HG02763 (cell line): ENCODE data around the gene PTPRD.
"Not testable (repeated sequence)": the region's sequence is repeated elsewhere in the genome, so short reads cannot be mapped to it uniquely, and the experiment has no call there.

ENCODE experiments used
- ATAC-seq: cut with Tn5 transposase; IDR thresholded peaks from one replicate; pipeline ENCODE4 v1.9.1; 2021; ENCODE audit warnings: mild to moderate bottlenecking, moderate library complexity; ENCODE audit not compliant: unreplicated experiment

The PTPRD gene

GRCh38 chr9:9392755-9393154 is 1220.0 kb downstream of the PTPRD start:
- no peak for ATAC-seq

GRCh38 chr9:9389904-9390303 is 1222.9 kb downstream of the PTPRD start:
- ATAC-seq: no peak

- no peak for ATAC-seq
Measured at GRCh38 chr9:9387511-9388115, 1225.2 kb downstream of the PTPRD start.

GRCh38 chr9:9362332-9362731 is 1250.5 kb downstream of the PTPRD start:
- ATAC-seq: no peak

GRCh38 chr9:9352877-9353481 is 1259.8 kb downstream of the PTPRD start:
- ATAC-seq: no peak

- ATAC-seq: no peak
Measured at GRCh38 chr9:9341203-9341602, 1271.6 kb downstream of the PTPRD start.

GRCh38 chr9:9337129-9337528 is 1275.7 kb downstream of the PTPRD start:
- ATAC-seq: no peak

- ATAC-seq: no peak
Measured at GRCh38 chr9:9326749-9327148, 1286.1 kb downstream of the PTPRD start.

- ATAC-seq: no peak
Measured at GRCh38 chr9:9319007-9319406, 1293.8 kb downstream of the PTPRD start.

GRCh38 chr9:9310743-9311142 is 1302.1 kb downstream of the PTPRD start:
- ATAC-seq: not testable (repeated sequence)

- no peak for ATAC-seq
Measured at GRCh38 chr9:9305600-9305999, 1307.2 kb downstream of the PTPRD start.

GRCh38 chr9:9299134-9299533 is 1313.7 kb downstream of the PTPRD start:
- no peak for ATAC-seq

- no peak for ATAC-seq
Measured at GRCh38 chr9:9286001-9286400, 1326.8 kb downstream of the PTPRD start.

GRCh38 chr9:9284201-9284600 is 1328.6 kb downstream of the PTPRD start:
- ATAC-seq: no peak

- ATAC-seq: no peak
Measured at GRCh38 chr9:9283159-9283986, 1329.4 kb downstream of the PTPRD start.

GRCh38 chr9:9275601-9276000 is 1337.2 kb downstream of the PTPRD start:
- ATAC-seq: no peak

GRCh38 chr9:9257999-9258498 is 1354.8 kb downstream of the PTPRD start:
- ATAC-seq: no peak

- ATAC-seq: no peak
Measured at GRCh38 chr9:9246726-9247125, 1366.1 kb downstream of the PTPRD start.

- ATAC-seq: no peak
Measured at GRCh38 chr9:9231946-9232345, 1380.9 kb downstream of the PTPRD start.

GRCh38 chr9:9229269-9229668 is 1383.5 kb downstream of the PTPRD start:
- no peak for ATAC-seq

GRCh38 chr9:9223175-9223574 is 1389.6 kb downstream of the PTPRD start:
- ATAC-seq: no peak

- ATAC-seq: no peak
Measured at GRCh38 chr9:9222730-9223129, 1390.1 kb downstream of the PTPRD start.
